ENCODE measurements around the gene YRDC.

The YRDC gene

GRCh38 chr1:37765916-37766664, 41.9 kb downstream of the YRDC start:
- no peak for DNase-seq

DNA sequence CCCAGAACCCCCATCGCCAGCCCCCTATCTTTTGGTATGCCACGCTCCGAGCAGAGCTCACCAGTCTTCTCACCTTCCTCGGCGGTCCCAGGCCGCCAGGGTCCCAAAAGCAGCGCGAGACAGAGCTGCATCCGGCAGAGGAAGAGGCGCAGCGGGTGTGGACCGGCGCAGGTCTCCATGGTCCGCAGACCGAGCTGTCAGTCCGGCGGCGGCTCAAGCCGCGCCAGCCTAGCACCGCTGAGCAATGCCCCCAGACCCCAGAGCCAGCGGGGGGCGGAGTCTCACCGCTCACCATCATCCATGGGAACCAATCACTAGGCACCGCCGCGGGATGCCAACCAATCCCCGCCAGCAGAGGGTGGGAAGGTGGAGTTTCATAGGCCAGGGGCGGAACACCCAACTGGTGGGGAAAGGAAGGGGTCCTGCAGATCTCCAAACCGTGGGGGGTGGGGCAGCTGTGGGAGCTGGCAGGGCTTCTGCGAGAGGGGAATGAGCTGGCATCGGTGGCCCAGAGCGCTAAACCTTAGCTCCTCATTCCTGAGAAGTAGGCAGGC, 43.0 kb downstream of the YRDC start, which contains the start of gene EPHA10:
EPHA10 (minus strand) TSS at position 233 of the 554 bp plus-strand sequence; CDS start at position 179, 54 bp downstream.
- no peak for DNase-seq

- DNase-seq = peak; percentile 9
These were observed 43.6 kb downstream of the YRDC start for GRCh38 chr1:37764414-37764825.

DNA sequence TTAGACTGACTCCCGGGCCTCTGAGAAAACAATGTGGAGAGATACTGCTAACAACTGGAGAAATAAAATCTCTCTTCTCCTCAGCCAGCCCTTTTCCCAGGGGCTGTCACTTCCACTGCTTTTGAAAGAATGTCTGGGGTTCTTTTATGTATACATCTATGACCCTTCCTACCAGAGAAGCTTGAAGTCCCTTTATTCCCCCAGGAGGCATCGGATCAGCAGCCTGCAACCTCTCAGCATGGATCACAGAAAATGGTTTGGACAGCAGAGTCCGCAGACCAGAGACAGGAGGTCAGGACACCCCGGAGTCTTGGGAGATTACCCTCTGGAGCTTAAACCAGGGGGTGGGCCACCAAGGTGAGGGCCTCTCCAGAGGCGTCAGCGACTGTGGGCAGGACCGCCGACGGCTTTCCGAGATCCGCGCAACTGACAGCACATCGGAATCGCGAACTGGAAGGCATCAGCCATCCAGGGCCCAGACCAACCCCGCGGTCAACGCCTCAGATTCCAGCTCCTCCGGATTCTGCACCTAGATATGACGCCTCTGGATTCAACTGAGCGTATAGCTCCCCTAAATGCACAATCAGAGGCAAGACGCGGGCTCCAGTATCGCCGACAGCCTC, 44.1 kb downstream of the YRDC start:
- no peak for DNase-seq

DNA sequence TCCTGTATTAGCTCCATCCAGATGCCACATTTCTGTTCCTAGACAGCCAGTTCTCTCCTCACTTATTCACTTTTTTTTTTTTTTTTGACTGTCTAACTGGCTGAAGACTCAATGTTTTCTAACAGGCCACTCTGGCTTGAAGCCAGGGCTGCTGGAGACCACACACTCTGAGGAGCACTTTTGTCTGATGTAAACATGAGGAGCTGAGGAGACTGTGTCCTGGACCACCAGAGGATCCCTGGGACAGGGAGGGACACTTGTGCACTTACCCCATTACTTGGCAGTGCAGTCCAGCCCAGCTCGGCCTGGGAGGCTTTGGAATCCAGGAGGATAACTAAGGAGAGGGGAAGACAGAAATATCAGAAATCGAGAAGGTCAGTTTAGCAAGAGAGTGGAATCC, 45.5 kb downstream of the YRDC start:
- DNase-seq = no peak

DNA sequence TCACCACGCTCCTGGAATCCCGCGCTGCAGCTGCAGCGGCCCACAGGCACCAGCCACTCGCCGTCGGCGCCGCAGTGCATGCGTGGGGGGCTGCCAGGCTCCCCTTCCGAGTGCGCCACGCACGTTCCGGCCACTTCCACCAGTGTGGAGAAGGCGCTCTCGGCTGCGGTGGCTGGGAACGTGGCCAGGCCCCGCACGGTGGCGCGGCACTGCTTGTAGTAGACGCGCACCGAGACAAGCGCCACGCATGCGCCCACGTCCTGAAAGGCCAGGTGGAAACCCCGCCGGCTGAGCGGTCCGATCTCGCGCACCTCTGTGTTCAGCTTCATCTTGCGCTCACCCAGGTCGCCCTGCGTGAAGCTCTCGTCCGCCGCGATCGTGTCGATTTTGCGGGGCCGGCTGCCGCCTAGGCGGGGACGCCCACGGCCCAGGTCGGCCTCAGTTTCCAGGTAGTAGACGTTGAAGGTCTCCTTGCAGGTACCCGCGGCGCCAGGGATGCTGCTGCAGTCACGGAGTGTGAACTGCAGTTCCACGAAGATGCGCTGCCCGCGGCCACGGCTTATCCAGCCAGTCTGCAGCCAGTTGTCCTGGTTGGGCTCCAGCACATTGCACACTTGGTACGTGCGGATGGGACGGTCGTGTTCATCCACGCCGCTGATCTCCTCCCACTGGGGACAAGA, 46.5 kb downstream of the YRDC start:
- DNase-seq = no peak

GRCh38 chr1:37759451-37759850, 48.6 kb downstream of the YRDC start:
- no peak for DNase-seq

DNA sequence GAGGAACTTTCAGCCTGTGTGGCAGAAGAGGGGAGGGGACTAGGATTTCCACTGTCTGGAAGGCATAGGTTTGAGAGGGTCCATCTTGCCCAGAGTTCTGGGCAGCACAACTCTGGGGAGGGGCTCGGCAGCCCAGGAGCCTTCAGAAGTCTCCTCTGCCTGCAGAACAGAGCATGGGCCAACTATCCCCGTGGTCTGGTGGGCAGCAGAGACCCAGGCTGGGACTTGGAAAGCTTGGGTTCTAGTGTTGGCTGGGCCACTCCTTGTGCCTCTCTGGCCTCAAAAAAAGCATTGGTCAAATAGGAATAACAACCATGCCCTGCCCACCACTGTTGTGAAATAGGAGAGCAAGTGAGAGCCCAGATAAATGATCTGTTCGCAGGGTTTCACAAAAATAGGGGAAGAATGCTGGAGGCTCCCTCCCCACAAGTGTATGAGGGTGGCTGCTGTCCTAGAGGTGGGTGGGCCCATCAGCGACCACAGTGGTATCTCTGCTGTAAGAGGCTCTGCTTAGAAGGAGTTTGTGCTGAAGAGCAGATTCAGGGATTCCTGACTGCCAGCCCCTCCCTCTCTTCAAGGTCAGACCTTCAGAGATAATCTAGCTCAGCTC, 52.0 kb downstream of the YRDC start:
- no peak for DNase-seq

GRCh38 chr1:37755290-37755689, 52.7 kb downstream of the YRDC start:
- DNase-seq = no peak

DNA sequence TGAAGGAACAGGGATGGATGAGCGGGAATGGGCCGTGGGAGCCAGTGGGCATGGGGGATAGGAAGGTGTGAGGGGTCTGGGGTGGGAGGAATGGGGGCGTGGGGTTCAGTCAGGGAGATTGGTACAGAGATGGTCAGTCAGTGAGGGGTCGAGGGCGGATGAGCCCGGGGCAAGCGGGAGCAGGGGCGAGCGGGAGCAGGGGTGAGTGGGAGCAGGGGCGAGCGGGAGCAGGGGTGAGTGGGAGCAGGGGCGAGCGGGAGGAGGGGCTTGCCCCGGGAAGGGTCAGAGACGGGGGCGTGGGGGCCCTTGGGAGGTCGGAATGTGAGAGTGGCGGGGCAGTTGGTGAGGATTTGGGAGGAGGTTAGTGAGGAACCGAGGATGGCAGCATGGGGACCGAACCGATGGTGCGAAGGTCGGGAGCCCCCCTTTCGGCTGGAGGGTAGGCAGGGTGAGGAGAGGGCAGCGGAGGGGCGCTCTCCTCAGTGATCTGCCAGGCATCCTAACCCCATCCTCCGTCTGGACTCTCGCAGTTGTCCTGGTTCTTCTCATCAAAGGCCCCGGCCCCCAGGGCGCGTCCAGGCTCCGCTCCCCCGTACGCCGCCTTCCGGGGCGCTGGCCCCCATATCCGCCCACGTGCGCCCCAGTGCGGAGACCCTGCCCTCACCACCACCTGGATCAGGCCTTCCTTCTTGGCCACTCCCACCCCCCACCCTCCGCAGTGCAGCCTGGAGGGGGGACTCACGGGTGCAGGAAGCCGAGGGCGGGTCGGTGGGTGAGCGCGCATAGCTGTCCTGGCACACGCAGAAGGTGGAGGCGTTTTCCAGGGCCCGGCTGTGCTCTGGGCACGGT, 54.3 kb downstream of the YRDC start:
- DNase-seq = no peak

Measured in CD4-positive, alpha-beta T cell treated with Interleukin-17A for 4 hours (primary cell).